ENCODE measurements around the gene ABCC1.

Gene ABCC1

GRCh38 chr16:16050106-16050505 is 100.7 kb downstream of the ABCC1 start:
- DNase-seq, result no peak

- DNase-seq, result no peak
Observed at GRCh38 chr16:16051132-16051531, 101.7 kb downstream of the ABCC1 start.

GRCh38 chr16:16052916-16053315 is 103.5 kb downstream of the ABCC1 start:
- no peak for DNase-seq

GRCh38 chr16:16057102-16057501 is 107.7 kb downstream of the ABCC1 start:
- no peak for DNase-seq

- DNase-seq, result no peak
Observed at GRCh38 chr16:16059160-16059559, 109.7 kb downstream of the ABCC1 start.

- no peak for DNase-seq
Observed at GRCh38 chr16:16059895-16060590, 110.6 kb downstream of the ABCC1 start.

GRCh38 chr16:16062023-16062937 is 112.9 kb downstream of the ABCC1 start:
- DNase-seq, result peak; percentile 13

- no peak for DNase-seq
Observed at GRCh38 chr16:16063683-16064082, 114.3 kb downstream of the ABCC1 start.

- no peak for DNase-seq
Observed at GRCh38 chr16:16064874-16065384, 115.5 kb downstream of the ABCC1 start.

- no peak for DNase-seq
Observed at GRCh38 chr16:16067127-16067526, 117.7 kb downstream of the ABCC1 start.

GRCh38 chr16:16071631-16072244 is 122.3 kb downstream of the ABCC1 start:
- DNase-seq, result no peak

- DNase-seq, result no peak
Observed at GRCh38 chr16:16073001-16073545, 123.7 kb downstream of the ABCC1 start.

GRCh38 chr16:16073891-16074881 is 124.8 kb downstream of the ABCC1 start:
- DNase-seq, result no peak

- DNase-seq, result no peak
Observed at GRCh38 chr16:16075488-16076422, 126.3 kb downstream of the ABCC1 start.

GRCh38 chr16:16076423-16076813 is 127.0 kb downstream of the ABCC1 start:
- no peak for DNase-seq

- no peak for DNase-seq
Observed at GRCh38 chr16:16080465-16081065, 131.1 kb downstream of the ABCC1 start.

- no peak for DNase-seq
Observed at GRCh38 chr16:16081141-16081540, 131.7 kb downstream of the ABCC1 start.

GRCh38 chr16:16082255-16082654 is 132.8 kb downstream of the ABCC1 start:
- no peak for DNase-seq

- peak; percentile 12 for DNase-seq
Observed at GRCh38 chr16:16083421-16084156, 134.2 kb downstream of the ABCC1 start.
